ENCODE measurements around the gene BIRC6.
A peak's percentile ranks its signal among the peaks of the same experiment; 100 is the strongest.
"Not testable (repeated sequence)": the region's sequence is repeated elsewhere in the genome, so short reads cannot be mapped to it uniquely, and the experiment has no call there.

The BIRC6 gene

DNA sequence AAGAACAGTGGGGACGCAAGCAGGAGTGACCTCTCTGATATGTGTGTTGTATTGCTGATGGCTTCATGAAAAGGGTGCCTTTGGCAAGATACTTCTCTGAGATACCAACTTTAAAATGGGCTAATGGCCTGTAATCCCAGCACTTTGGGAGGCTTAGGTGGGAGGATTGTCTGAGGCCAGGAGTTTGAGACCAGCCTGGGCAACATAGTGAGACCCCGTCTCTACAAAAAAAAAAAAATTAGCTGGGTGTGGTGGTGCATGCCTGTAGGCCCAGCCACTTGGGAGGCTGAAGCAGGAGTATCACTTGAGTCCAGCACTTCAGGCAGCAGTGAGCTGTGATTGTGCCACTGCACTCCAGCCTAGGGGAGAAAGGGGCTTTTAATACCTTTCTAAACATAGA lies 9.8 kb downstream of the BIRC6 start:
- Histone ChIP-seq H3K4me2 (no peak overlapping the region), H3K9ac (peak overlapping the region in 1 of 11 experiments; percentile 37; a peak in 1 of 22 replicates), H4K20me1 (peaks cover 98 to 100% (median 99%) of the 10 kb centered on the region in 11 experiments), H3K27me3 (no peaks in the 10 kb centered on the region), H3K27ac (no peak overlapping the region), H3K4me3 (no peak overlapping the region), H3K9me3 (replicated peaks in 1 of 11) (peaks cover 0 to 13% (median under 1%) of the 10 kb centered on the region in 11 experiments; a peak in 8 of 22 replicates), H3K36me3 (peaks cover 4 to 78% (median 37%) of the 10 kb centered on the region in 11 experiments; a peak in 21 of 22 replicates), H3K4me1 (peaks cover 5 to 44% (median 11%) of the 10 kb centered on the region in 10 experiments; a peak in 15 of 20 replicates)
- no peak for TF ChIP-seq Cebpa-rat (IDR thresholded peaks at IDR 0.05)

- no peak overlapping the region for H3K4me2 ChIP-seq
- peaks cover 23 to 93% (median 50%) of the 10 kb centered on the region in 11 experiments for H3K36me3 ChIP-seq
- no peak overlapping the region for H3K4me3 ChIP-seq
- H3K9me3 ChIP-seq (replicated peaks in 1 of 11), result peaks cover 0 to 16% (median 4%) of the 10 kb centered on the region in 11 experiments; a peak in 7 of 22 replicates
- H3K27ac ChIP-seq, result no peak overlapping the region
- H4K20me1 ChIP-seq, result peaks cover 97 to 100% (median 99%) of the 10 kb centered on the region in 11 experiments
- no peaks in the 10 kb centered on the region for H3K27me3 ChIP-seq
- H3K4me1 ChIP-seq, result peaks cover 0 to 19% (median 0%) of the 10 kb centered on the region in 10 experiments; a peak in 6 of 20 replicates
- no peak overlapping the region for H3K9ac ChIP-seq
- TF ChIP-seq Cebpa-rat (IDR thresholded peaks at IDR 0.05), result no peak
Measured at GRCh38 chr2:32369222-32369621, 12.4 kb downstream of the BIRC6 start.

GRCh38 chr2:32370942-32371341 lies 14.1 kb downstream of the BIRC6 start:
- H3K4me2 ChIP-seq, H3K27me3 ChIP-seq, H3K9ac ChIP-seq, H3K4me3 ChIP-seq, H3K27ac ChIP-seq: not testable (repeated sequence)
- peaks cover 23 to 78% (median 44%) of the 10 kb centered on the region in 11 experiments for H3K36me3 ChIP-seq
- peaks cover 0 to 14% (median 0%) of the 10 kb centered on the region in 10 experiments; a peak in 3 of 20 replicates for H3K4me1 ChIP-seq
- peaks cover 96 to 100% (median 99%) of the 10 kb centered on the region in 11 experiments for H4K20me1 ChIP-seq
- H3K9me3 ChIP-seq (replicated peaks in 1 of 11), result peaks cover 0 to 16% (median 4%) of the 10 kb centered on the region in 11 experiments; a peak in 7 of 22 replicates

DNA sequence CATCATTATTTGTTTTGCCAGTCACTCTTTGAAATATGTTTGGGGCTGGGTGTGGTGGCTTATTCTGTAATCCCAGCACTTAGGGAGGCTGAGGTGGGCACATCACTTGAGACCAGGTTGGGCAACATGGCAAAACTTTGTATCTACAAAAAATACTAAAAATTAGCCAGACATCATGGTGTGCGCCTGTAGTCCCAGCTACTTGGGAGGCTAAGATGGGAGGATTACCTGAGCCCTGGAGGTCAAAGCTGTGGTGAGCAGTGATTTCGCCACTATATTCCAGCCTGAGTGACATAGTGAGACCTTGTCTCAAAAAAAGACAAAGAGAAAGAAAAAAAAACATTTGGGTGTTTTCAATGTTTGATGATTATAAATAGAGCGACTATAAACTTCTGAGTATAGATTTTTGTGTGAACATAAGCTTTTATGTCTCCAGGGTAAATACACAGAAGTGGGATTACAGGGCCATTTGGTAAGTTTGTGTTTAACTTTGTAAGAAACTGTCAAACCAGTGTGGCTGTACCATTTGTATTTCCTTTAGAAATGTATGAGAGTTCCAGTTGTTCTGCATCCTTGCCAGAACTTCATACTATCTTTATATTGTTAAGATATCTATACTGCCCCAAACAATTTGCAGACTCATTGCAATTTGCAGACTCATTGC lies 15.8 kb downstream of the BIRC6 start:
- Histone ChIP-seq H3K27ac (no peak overlapping the region), H3K4me1 (peaks cover 0 to 25% (median 0%) of the 10 kb centered on the region in 10 experiments; a peak in 4 of 20 replicates), H3K4me3 (no peak overlapping the region), H4K20me1 (peaks cover 94 to 100% (median 99%) of the 10 kb centered on the region in 11 experiments), H3K36me3 (peaks cover 23 to 71% (median 36%) of the 10 kb centered on the region in 11 experiments), H3K4me2 (no peak overlapping the region), H3K9ac (no peak overlapping the region), H3K27me3 (no peaks in the 10 kb centered on the region), H3K9me3 (replicated peaks in 1 of 11) (peaks cover 0 to 16% (median 4%) of the 10 kb centered on the region in 11 experiments; a peak in 7 of 22 replicates)
- no peak for TF ChIP-seq Cebpa-rat (IDR thresholded peaks at IDR 0.05)

DNA sequence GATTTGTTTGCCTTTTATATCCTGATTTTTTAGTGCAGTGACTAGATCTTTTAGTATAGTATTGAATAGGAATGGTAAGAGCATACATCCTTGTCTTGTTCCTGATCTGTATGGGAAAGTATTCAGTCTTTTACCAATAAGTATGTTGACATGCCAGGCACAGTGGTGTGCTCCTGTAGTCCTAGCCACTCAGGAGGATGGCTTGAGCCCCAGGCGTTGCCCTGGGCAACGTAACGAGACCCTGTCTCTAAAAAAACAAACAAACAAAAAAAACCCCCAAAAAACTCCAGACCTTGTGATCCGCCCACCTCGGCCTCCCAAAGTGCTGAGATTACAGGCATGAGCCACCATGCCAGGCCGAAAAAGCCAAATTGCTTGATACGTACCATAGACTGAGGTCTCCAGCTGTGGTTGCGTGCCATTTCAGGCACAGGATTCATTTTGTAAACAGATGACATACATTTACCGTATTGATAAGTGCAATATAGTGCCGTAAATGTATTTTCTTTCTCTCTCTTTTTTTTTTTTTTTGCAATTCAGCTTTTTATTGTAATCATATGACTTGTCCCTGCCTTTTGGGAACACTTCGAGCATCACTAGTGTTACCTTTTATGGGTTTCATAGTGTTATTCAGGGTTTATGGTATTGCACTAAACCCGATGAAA lies 18.5 kb downstream of the BIRC6 start:
- Histone ChIP-seq H3K36me3 (peaks cover 28 to 72% (median 43%) of the 10 kb centered on the region in 11 experiments), H3K27me3 (no peaks in the 10 kb centered on the region), H3K4me1 (peaks cover 0 to 43% (median 2%) of the 10 kb centered on the region in 10 experiments; a peak in 7 of 20 replicates), H3K9ac (no peak overlapping the region), H4K20me1 (peaks cover 84 to 100% (median 100%) of the 10 kb centered on the region in 11 experiments), H3K4me3 (no peak overlapping the region), H3K27ac (no peak overlapping the region), H3K4me2 (no peak overlapping the region), H3K9me3 (replicated peaks in 1 of 11) (peaks cover 0 to 16% (median 4%) of the 10 kb centered on the region in 11 experiments; a peak in 7 of 22 replicates)
- TF ChIP-seq Cebpa-rat (IDR thresholded peaks at IDR 0.05), result no peak

DNA sequence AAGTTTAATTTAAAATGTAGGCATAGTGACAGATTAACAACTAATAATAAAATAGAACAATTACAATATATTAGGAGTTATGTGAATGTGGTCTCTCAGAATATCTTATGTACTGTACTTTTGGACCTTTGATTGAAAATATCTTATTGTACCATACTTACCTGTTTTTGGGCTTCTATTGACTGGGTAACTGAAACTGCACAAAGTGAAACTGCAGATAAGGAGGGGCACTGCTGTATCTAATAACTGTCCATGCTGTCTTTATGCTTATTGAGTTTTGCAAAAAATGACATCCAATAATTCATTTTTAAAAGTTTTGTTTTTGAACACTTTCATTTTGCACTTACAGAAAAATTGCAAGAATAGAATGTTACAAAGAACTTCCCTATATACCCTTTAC lies 19.9 kb downstream of the BIRC6 start:
- Histone ChIP-seq H3K4me3 (no peak overlapping the region), H4K20me1 (peaks cover 74 to 100% (median 100%) of the 10 kb centered on the region in 11 experiments), H3K4me1 (peaks cover 0 to 53% (median 9%) of the 10 kb centered on the region in 10 experiments; a peak in 10 of 20 replicates), H3K27ac (no peak overlapping the region), H3K9ac (no peak overlapping the region), H3K4me2 (peak overlapping the region in 1 of 11 experiments; percentile 37; a peak in 1 of 22 replicates), H3K36me3 (peaks cover 36 to 72% (median 46%) of the 10 kb centered on the region in 11 experiments), H3K27me3 (no peaks in the 10 kb centered on the region), H3K9me3 (replicated peaks in 1 of 11) (peaks cover 0 to 10% (median 1%) of the 10 kb centered on the region in 11 experiments; a peak in 6 of 22 replicates)
- TF ChIP-seq Cebpa-rat (IDR thresholded peaks at IDR 0.05), result no peak

GRCh38 chr2:32377928-32378327 lies 21.1 kb downstream of the BIRC6 start:
- peaks cover 38 to 72% (median 48%) of the 10 kb centered on the region in 11 experiments for H3K36me3 ChIP-seq

GRCh38 chr2:32379352-32379751 lies 22.5 kb downstream of the BIRC6 start:
- H3K4me1 ChIP-seq, result peaks cover 0 to 63% (median 22%) of the 10 kb centered on the region in 10 experiments; a peak in 15 of 20 replicates
- H3K27ac ChIP-seq, result no peak overlapping the region
- H3K36me3 ChIP-seq, result peaks cover 45 to 72% (median 54%) of the 10 kb centered on the region in 11 experiments
- no peak for TF ChIP-seq Cebpa-rat (IDR thresholded peaks at IDR 0.05)
- no peaks in the 10 kb centered on the region for H3K9me3 ChIP-seq (replicated peaks in 1 of 11)
- H4K20me1 ChIP-seq, result peaks cover 64 to 100% (median 99%) of the 10 kb centered on the region in 11 experiments
- H3K4me3 ChIP-seq, result no peak overlapping the region
- no peaks in the 10 kb centered on the region for H3K27me3 ChIP-seq
- no peak overlapping the region for H3K9ac ChIP-seq
- no peak overlapping the region for H3K4me2 ChIP-seq

More at GRCh38 chr2:32377928-32378327, 21.1 kb downstream of the BIRC6 start:
- Histone ChIP-seq H3K27me3 (no peaks in the 10 kb centered on the region), H3K27ac (no peak overlapping the region), H4K20me1 (peaks cover 74 to 100% (median 99%) of the 10 kb centered on the region in 11 experiments), H3K9me3 (replicated peaks in 1 of 11) (peaks cover 0 to 6% (median 0%) of the 10 kb centered on the region in 11 experiments; a peak in 1 of 22 replicates), H3K4me1 (peaks cover 0 to 63% (median 19%) of the 10 kb centered on the region in 10 experiments; a peak in 14 of 20 replicates), H3K4me3 (no peak overlapping the region), H3K9ac (no peak overlapping the region), H3K4me2 (peak overlapping the region in 2 of 11 experiments; percentile 12 to 31; a peak in 1 of 22 replicates)
- no peak for TF ChIP-seq Cebpa-rat (IDR thresholded peaks at IDR 0.05)
